Endometrial microvascular endothelial cells (primary cell): ENCODE results near the gene PHLPP2. TPM values are rescaled to one million over a fixed set of nuclear protein-coding genes. Genes with fewer than 3 reads are reported as not detected.

Source experiments
- in situ Hi-C: cut with HindIII; loops from 2 replicates; pipeline ENCODE4 v1.10.0; 2017; ENCODE audit warnings: low sequenced_read_pairs, low pct_unique_long_range_greater_than_20kb; ENCODE audit errors: inconsistent ontology term
- total RNA-seq: library from RNA; depleted of rRNA; stranded (reverse); fragments of >200 nt; gene quantifications from one replicate; pipeline ENCODE4 v1.2.3, GENCODE V29; 2015; ENCODE audit errors: inconsistent ontology term

The PHLPP2 gene, protein sequence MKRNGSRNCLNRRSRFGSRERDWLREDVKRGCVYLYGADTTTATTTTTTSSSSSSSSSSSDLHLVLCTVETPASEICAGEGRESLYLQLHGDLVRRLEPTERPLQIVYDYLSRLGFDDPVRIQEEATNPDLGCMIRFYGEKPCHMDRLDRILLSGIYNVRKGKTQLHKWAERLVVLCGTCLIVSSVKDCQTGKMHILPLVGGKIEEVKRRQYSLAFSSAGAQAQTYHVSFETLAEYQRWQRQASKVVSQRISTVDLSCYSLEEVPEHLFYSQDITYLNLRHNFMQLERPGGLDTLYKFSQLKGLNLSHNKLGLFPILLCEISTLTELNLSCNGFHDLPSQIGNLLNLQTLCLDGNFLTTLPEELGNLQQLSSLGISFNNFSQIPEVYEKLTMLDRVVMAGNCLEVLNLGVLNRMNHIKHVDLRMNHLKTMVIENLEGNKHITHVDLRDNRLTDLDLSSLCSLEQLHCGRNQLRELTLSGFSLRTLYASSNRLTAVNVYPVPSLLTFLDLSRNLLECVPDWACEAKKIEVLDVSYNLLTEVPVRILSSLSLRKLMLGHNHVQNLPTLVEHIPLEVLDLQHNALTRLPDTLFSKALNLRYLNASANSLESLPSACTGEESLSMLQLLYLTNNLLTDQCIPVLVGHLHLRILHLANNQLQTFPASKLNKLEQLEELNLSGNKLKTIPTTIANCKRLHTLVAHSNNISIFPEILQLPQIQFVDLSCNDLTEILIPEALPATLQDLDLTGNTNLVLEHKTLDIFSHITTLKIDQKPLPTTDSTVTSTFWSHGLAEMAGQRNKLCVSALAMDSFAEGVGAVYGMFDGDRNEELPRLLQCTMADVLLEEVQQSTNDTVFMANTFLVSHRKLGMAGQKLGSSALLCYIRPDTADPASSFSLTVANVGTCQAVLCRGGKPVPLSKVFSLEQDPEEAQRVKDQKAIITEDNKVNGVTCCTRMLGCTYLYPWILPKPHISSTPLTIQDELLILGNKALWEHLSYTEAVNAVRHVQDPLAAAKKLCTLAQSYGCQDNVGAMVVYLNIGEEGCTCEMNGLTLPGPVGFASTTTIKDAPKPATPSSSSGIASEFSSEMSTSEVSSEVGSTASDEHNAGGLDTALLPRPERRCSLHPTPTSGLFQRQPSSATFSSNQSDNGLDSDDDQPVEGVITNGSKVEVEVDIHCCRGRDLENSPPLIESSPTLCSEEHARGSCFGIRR (N-terminal part only)
- total RNA-seq: 6.8 TPM

DNA sequence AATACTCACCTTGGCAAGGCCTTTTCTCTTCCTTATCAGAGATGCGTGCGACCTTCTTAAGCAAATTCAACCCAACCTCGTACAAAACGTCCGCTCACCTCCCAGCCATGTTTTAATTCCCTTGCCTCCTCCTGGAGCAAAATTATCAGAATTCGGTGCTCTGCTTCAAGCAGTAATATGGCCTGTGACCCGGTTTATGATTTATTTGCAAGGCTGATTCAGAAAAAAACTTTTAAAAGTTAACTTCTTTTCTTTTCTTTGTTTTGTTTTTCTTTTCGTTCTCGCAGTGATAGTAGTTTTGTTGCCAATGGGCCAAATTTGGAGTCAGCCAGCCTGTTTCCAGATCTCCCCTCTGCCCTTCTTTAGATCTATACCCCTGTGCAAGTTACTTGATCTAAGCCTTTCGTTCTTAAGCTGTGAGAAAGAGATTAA lies at the start of gene PHLPP2:
Gene PHLPP2, minus strand, starts transcription at position 382 of the 432 bp plus-strand sequence. CDS start 9,906 bp downstream, outside the sequence.
- in situ Hi-C loops: no loop called here

DNA sequence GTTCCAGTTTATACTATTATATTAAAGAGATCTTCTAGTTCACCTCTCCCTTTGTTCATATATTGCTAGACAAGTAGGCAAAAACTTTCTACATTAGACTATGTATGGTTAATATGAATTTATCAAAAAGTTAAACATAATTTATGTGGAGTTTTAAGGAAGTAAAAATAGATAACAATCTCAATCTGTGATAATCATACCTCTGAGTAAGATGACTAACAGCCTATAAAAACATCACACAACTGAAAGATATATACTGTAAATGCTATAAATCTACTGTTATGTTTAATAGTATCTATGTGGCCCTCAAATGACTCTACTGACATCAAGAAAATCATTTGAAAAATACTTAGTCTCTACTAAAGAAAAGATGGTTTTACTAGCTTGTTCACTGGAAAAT lies 47.1 kb upstream of the PHLPP2 start:
- in situ Hi-C loops: no loop called here

DNA sequence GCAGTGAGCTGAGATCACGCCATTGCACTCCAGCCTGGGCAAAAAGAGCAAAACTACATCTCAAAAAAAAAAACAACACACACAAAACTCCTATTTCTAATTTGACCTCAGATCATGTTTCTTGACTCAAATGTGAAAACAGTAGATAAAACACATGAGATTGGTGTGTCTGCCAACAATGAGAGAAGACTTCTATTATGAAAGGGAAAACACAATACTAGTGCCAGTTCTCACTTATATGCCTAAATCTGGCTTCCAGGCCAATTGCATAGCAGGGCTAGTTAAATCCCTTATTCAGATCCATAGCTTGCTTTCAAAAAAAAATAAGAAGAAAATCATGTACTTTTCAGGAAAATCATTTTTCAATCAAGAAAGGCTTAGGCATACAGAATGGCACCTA lies 44.7 kb upstream of the PHLPP2 start:
- in situ Hi-C loops: no loop called here

DNA sequence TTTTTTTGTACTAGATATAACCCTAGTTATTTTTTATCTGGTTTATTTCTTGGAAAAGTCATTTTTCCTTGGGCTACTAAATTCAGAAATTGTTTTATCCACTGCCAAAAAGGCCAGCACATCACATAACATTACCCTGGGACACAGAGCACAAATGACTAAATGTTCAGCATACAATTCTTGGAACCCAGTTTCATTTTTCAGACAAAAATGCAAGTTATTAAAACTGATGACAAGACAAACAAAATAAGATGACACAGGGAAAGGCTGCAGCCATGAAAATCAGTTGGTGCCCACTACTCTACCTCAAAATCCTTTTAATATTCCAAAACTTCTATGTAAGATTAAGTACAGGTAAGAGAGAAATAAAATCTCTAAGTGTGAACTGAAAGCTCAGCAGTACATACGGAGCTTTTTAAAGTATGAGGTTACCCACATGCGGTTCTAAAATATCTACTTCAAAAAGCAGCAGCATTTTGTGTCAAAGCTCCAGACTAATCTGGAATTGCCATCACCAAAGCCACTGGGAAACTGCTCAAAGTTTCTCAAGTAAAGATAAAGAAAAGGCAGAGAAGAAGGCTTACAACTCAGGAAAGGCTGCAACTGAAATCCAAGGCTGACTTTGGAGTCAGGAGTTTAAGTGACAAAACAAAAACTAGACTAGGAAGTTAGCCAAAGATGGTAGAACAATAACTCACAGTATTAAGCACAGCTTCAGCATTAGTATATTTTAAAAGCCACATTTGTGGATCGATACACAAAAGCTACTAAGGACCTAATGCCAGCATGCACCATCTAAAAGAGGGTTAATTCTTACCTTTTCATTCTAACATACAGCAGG lies 42.8 kb upstream of the PHLPP2 start:
- in situ Hi-C loops: no loop called here

DNA sequence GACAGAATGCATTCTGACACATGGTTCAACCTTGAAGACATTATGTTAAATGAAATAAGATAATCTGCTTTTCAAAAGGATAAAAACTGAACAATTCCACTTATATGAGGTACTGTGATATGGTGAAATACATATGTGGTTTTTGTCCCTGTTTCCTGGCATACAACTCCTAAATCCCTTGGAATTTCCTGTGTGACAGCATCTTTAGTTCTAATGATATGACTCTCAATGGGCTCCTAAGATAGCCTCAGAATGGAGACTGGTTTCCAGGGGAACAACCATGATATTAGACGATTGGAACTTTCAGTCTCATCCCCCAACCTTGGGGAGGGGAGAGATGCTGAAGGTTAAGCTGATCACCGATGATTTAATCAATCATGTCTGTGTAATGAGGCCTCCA lies 37.7 kb upstream of the PHLPP2 start:
- in situ Hi-C loops: no loop called here

DNA sequence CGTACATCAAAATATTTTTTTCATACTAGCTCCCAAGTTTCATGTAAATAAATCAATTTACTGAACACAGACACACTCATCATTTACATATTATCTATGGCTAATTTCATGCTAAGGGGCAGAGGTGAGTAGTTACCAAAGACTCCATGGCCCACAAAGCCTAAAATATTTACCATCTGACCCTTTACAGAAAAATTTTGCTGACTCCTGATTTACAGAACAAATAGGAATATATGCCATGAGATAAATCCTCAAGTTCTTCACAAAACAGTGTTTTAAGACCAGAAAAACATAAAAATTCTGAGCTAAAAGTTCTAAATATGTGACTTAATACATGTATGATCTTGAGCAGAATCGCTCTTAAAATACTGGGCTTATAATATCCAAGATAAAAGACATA lies 36.6 kb upstream of the PHLPP2 start:
- in situ Hi-C loops: no loop called here

DNA sequence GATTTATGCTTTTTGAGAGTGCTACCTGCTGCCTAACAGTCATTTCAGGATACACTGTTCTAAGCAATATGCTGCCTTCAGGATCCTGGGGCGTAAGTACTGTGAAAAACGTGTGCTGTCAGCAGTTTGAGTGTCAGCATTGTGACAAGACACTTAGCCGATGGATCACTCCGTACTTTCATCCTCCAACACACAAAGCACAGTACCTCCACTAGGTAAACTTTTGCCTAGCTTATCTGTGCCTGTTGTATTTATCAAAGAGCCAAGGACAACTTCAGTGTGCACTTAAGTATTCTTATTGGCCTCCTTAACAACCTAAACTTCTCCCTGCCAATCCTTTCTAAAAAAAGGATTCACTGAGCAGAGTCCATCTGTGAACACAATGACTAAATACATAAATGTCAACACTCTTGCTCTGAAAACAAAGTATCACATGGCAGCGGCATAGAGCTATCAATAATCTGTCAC lies 33.8 kb upstream of the PHLPP2 start:
- in situ Hi-C loops: no loop called here

DNA sequence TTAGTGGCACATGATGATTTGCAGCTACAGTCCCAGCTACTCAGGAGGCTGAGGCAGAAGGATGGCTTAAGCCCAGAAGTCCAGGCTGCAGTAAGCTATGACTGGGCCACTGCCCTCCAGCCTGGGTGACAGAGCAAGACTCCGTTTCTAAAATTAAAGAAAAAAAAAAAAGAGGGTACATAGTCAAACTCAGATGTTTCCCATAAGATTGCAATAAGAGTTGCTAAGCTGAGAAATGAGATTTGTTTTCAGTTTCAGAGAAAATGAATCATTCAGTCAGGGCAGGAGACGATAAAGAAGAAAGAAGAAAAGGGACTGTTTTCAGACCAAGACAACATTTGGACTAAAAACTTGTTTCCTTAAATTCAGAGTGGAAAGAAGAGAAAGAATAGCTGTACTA lies 30.2 kb upstream of the PHLPP2 start:
- in situ Hi-C loops: no loop called here

DNA sequence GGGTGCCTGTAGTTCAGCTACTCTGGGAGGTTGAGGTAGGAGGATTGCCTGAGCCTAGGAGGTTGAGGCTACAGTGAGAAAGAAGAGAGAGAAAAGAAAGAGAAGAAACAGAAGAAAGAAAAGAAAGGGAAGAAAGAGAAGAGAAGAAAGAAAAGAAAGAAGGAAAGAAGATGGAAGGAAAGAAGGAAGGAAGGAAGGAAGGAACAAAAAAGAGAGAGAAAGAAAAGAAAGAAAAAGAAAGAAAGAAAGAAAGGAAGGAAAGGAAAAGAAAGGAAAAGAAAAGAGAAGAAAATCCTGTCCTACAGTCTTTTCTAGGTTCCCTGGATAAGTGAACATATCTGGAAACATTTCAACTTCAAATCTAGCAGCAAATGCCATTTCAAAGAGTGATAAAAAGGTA lies 29.6 kb upstream of the PHLPP2 start:
- in situ Hi-C loops: no loop called here

DNA sequence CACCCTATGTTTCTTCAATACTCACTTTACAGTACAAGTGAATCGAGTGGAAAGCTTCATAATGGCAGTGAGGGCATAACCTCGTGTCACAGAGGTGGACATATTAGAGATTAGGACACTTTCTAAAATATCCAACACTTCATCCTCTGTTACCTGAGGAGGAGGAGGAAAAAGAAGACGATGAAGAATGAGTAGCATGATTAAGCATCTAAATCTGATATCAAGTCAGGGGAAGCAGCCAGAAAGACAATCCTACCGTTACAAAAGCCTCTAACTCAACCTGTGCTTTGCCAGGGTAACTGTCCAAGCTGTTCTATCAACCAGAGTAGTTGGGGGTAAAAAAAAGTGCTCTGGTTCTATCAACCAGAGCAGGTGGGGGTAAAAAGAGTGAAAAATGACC lies 23.7 kb upstream of the PHLPP2 start:
- in situ Hi-C loops: no loop called here

DNA sequence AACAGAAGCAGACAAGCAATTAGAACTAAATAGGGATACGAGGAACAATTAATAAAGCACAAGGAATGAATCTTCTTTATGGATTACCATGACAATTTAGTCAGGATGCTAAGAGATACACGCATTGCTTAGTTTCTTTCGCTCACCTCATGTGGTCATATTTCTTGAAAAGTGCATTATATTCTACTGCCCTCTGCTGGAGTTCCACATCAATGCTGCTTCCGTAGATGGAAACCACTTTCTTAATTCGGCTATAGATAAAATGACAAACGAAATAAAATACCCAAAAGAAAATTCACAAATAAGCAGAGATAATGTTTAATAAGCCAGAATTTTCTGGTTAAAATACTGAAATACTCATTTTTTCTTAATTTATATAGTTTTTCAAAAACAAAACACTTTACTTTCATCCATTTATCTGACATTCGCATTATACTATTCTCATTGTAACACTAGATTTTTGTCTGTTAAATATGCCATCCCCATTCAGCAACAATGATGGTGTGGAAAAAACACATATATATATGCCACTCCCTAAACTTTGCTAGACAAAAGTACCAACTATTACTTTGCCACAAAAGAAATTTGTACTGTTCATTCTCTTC lies 22.0 kb upstream of the PHLPP2 start:
- in situ Hi-C loops: no loop called here

DNA sequence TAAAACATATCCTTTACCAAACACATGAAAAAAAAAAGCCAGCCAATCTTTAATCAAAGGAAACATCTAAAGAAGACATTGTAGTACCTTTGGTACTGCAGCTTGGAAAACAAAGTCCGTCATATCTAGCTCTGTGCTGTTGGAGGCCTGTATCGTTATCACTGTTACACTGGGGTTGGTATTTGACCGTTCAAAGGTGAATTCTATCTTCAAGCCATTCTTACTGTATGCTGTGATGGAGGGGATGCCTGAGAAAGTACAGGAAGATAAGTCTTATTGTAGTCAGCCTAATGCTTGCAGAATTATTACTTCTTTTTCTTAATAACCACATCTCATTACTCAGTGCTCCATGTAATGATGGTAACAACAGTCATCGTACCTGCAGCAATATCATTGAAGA lies 14.4 kb upstream of the PHLPP2 start:
- in situ Hi-C loops: no loop called here

DNA sequence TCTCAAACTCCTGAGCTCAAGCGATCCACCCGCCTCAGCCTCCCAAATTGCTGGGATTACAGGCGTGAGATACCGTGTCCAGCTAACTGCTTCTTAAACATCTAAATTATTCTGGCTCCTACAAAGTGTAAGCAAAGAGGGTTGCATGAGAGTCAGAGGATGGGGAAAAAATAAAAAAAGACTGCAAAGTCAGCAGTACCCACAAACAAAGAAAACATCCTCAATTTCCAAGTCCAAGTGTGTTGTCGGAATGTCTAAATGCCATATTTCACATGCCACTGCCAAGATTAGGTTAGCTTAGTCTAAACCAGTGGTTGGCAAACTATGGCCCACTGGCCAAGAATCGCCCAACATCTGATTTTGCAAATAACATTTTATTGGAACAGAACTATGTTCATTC lies 13.0 kb upstream of the PHLPP2 start:
- in situ Hi-C loops: no loop called here

DNA sequence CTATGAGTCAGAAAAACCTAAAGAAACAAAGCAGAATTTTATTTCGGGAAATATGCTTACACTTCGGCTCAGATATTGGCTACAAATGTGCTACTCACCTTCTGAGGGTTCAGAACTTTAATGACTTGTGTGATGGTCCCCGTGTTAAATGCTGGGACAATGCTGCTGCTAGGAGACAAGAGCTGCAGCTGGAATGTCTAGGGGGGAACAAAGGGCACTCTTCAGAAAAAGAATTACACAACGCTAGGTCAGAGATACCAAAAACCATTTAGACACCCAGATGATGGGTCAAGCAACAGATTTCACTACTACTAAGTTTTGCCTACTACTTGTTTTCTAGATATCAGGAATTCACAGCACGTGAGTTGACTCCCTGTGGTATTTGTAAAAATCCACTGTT lies 10.0 kb upstream of the PHLPP2 start:
- in situ Hi-C loops: no loop called here

DNA sequence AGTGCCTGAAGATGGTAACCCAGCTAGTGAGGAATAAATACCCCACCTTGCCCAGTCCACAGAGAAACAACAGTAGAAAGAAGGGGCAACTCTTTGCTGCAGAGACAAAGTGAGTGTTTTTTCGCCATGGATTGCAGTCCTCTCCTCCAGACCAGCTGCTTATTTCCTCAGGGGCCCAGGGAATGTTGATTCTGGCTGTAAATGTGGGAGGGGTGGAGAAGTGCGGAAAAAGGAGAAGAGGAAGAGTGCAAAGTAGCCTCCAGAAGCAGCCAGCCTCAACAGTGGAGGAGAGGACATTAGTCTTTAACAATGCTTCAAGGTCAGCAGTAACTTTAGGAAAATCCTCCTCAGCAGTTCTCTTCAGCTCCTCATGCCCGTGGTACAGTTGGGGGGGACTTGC lies 8.1 kb upstream of the PHLPP2 start:
- in situ Hi-C loops: no loop called here

DNA sequence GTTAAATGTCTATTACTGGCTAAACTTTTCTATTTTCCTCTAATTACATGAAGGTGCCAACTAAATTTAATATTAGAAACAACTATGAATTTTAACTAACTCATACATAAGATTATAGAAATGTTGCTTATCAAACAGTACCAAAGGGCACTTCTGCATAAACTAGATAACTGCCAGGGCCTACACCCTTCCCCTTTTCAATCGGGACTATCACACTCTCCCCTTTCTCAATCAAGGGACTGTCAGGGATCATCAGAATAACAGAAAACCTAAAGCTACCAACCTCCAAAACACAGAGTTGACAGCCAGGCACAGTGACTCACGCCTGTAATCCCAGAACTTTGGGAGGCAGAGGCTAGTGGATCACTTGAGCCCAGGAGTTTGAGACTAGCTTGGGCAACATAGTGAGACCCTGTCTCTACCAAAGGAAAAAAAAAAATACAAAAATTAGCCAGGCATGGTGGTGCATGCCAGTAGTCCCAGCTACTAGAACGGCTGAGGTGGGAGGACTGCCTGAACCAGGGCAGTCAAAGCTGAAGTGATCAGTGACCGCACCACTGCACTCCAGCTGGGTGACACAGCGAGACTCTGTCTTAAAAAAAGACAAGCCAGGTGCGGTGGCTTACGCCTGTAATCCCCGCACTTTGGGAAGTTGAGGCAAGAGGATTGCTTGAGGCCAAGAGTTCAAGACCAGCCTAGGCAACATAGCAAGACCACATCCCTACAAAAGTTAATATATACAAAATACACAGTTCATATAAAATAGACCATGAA lies 3.2 kb upstream of the PHLPP2 start:
- in situ Hi-C loops: no loop called here
